ENCODE measurements around the gene MAP3K14.

MAP3K14 gene

GRCh38 chr17:45319239-45319703 lies 2.5 kb upstream of the MAP3K14 start:
- no peak overlapping the region for H3K9ac ChIP-seq (ENCODE audit: low read length)
- H4K20me1 ChIP-seq (ENCODE audit: low read depth, low read length), result no peaks in the 10 kb centered on the region; the same call in 1 of the 2 replicates
- H3K9me2 ChIP-seq (replicated peaks; ENCODE audit: insufficient read depth, low read length), result no peaks in the 10 kb centered on the region
- H3K9me3 ChIP-seq (ENCODE audit: insufficient read depth, low read length), result no peaks in the 10 kb centered on the region
- H3K27ac ChIP-seq (ENCODE audit: low read depth, low read length), result no peak overlapping the region
- no peak overlapping the region for H3K4me2 ChIP-seq (ENCODE audit: low read depth, low read length, poor library complexity, severe bottlenecking)
- H2AFZ ChIP-seq (ENCODE audit: low read depth, low read length, severe bottlenecking), result no peak overlapping the region
- no peaks in the 10 kb centered on the region for H3K36me3 ChIP-seq (ENCODE audit: low read length)
- no peak for TF ChIP-seq CTCF (IDR thresholded peaks at IDR 0.05; ENCODE audit: insufficient read depth, low read length, poor library complexity, severe bottlenecking)
- H3F3A ChIP-seq (ENCODE audit: insufficient read depth), result peaks cover 18% of the 10 kb centered on the region
- H3K79me2 ChIP-seq (ENCODE audit: insufficient read depth, low read length), result peaks cover 21% of the 10 kb centered on the region
- H3K4me3 ChIP-seq (ENCODE audit: insufficient read depth, low read length, poor library complexity, severe bottlenecking), result no peak overlapping the region
- no peaks in the 10 kb centered on the region for H3K27me3 ChIP-seq (ENCODE audit: low read length)

- no peak overlapping the region for H2AFZ ChIP-seq (ENCODE audit: low read depth, low read length, severe bottlenecking)
- H3K4me2 ChIP-seq (ENCODE audit: low read depth, low read length, poor library complexity, severe bottlenecking), result no peak overlapping the region
- H3K9me2 ChIP-seq (replicated peaks; ENCODE audit: insufficient read depth, low read length), result no peaks in the 10 kb centered on the region
- H4K20me1 ChIP-seq (ENCODE audit: low read depth, low read length), result no peaks in the 10 kb centered on the region; the same call in 1 of the 2 replicates
- H3K27ac ChIP-seq (ENCODE audit: low read depth, low read length), result no peak overlapping the region
- H3K27me3 ChIP-seq (ENCODE audit: low read length), result no peaks in the 10 kb centered on the region
- no peaks in the 10 kb centered on the region for H3K9me3 ChIP-seq (ENCODE audit: insufficient read depth, low read length)
- H3K36me3 ChIP-seq (ENCODE audit: low read length), result no peaks in the 10 kb centered on the region
- H3K4me3 ChIP-seq (ENCODE audit: insufficient read depth, low read length, poor library complexity, severe bottlenecking), result no peak overlapping the region
- peaks cover 23% of the 10 kb centered on the region for H3F3A ChIP-seq (ENCODE audit: insufficient read depth)
- TF ChIP-seq EZH2phosphoT487 (conservative IDR thresholded peaks at IDR 0.05; ENCODE audit: low read length) (no peak), CTCF (IDR thresholded peaks at IDR 0.05; ENCODE audit: insufficient read depth, low read length, poor library complexity, severe bottlenecking) (no peak)
- H3K9ac ChIP-seq (ENCODE audit: low read length), result no peak overlapping the region
- H3K79me2 ChIP-seq (ENCODE audit: insufficient read depth, low read length), result peaks cover 27% of the 10 kb centered on the region
Observed at GRCh38 chr17:45318561-45319230, 1.9 kb upstream of the MAP3K14 start.

GRCh38 chr17:45317111-45317928 lies 500 bp upstream of the MAP3K14 start:
- Histone ChIP-seq H3K4me3 (ENCODE audit: insufficient read depth, low read length, poor library complexity, severe bottlenecking) (peak overlapping the region; percentile 60), H3K27ac (ENCODE audit: low read depth, low read length) (peak overlapping the region; percentile 64), H3K4me2 (ENCODE audit: low read depth, low read length, poor library complexity, severe bottlenecking) (peak overlapping the region; percentile 84), H3K9ac (ENCODE audit: low read length) (peak overlapping the region; percentile 65), H4K20me1 (ENCODE audit: low read depth, low read length) (no peaks in the 10 kb centered on the region; the same call in 1 of the 2 replicates), H3K79me2 (ENCODE audit: insufficient read depth, low read length) (peaks cover 41% of the 10 kb centered on the region), H3K36me3 (ENCODE audit: low read length) (no peaks in the 10 kb centered on the region), H3K9me2 (replicated peaks; ENCODE audit: insufficient read depth, low read length) (no peaks in the 10 kb centered on the region), H3K27me3 (ENCODE audit: low read length) (no peaks in the 10 kb centered on the region), H2AFZ (ENCODE audit: low read depth, low read length, severe bottlenecking) (peak overlapping the region; percentile 73), H3F3A (ENCODE audit: insufficient read depth) (peaks cover 25% of the 10 kb centered on the region), H3K9me3 (ENCODE audit: insufficient read depth, low read length) (no peaks in the 10 kb centered on the region)
- TF ChIP-seq EZH2phosphoT487 (conservative IDR thresholded peaks at IDR 0.05; ENCODE audit: low read length), result no peak
- no peak for TF ChIP-seq CTCF (IDR thresholded peaks at IDR 0.05; ENCODE audit: insufficient read depth, low read length, poor library complexity, severe bottlenecking)
